Bronchial epithelial cell (primary cell): Measurements from ENCODE around the gene UFD1. TPM values are rescaled to one million over a fixed set of nuclear protein-coding genes. Genes with fewer than 3 reads are reported as not detected.
A peak's percentile ranks its signal among the peaks of the same experiment; 100 is the strongest.

ENCODE experiments used
- DNase-seq: peaks from one replicate; pipeline ENCODE4 v3.0.0-alpha.2; 2010; ENCODE audit warnings: low read depth
- FAIRE-seq: peaks from 2 replicates; lab custom pipeline; 2011; peaks lifted over from hg19 to GRCh38; lab: Jason Lieb, UNC
- H3K27me3 ChIP-seq: 2 replicates; pipeline ENCODE4 v1.5.1; 2011; ENCODE audit warnings: low read length; ENCODE audit not compliant: control insufficient read depth, insufficient read depth
- H3K36me3 ChIP-seq: 2 replicates; pipeline ENCODE4 v1.5.1; 2011; ENCODE audit warnings: low read length; ENCODE audit not compliant: control insufficient read depth, insufficient read depth
- H3K4me3 ChIP-seq: 2 replicates; pipeline ENCODE4 v1.5.1; 2011; ENCODE audit warnings: mild to moderate bottlenecking, low read depth, low read length, control low read depth
- total RNA-seq: library from RNA; depleted of rRNA; stranded (reverse); fragments of >200 nt; gene quantifications from 2 replicates; pipeline ENCODE4 v1.2.1, GENCODE V29; 2014
- TF ChIP-seq, protein P1 (sequence below): IDR thresholded peaks from 2 replicates; pipeline ENCODE4 v1.5.1; 2011; ENCODE audit warnings: mild to moderate bottlenecking, moderate library complexity, low read length, control low read depth, inconsistent platforms; ENCODE audit not compliant: insufficient read depth, severe bottlenecking

UFD1 gene
- total RNA-seq, 1 donor from 2014 or later, result 66.9 TPM

DNA sequence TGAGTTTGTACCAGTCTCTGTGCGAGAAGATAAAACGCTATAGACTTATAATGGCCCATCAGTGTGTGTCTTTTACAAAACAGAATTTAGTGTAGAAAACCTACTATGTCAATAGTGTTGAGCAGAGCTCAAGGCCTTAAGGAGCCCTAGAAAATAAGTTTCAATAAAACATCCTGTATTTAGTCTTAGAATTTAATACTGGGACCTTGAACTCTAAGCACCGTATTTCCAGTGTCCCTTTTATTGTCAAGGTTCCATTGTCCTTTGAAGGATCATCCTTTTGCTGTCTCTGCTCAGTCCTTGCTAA, 17.3 kb upstream of the UFD1 start:
- no peak overlapping the region for H3K4me3 ChIP-seq
- DNase-seq (no peak), FAIRE-seq (no peak)
- TF ChIP-seq, protein P1, sequence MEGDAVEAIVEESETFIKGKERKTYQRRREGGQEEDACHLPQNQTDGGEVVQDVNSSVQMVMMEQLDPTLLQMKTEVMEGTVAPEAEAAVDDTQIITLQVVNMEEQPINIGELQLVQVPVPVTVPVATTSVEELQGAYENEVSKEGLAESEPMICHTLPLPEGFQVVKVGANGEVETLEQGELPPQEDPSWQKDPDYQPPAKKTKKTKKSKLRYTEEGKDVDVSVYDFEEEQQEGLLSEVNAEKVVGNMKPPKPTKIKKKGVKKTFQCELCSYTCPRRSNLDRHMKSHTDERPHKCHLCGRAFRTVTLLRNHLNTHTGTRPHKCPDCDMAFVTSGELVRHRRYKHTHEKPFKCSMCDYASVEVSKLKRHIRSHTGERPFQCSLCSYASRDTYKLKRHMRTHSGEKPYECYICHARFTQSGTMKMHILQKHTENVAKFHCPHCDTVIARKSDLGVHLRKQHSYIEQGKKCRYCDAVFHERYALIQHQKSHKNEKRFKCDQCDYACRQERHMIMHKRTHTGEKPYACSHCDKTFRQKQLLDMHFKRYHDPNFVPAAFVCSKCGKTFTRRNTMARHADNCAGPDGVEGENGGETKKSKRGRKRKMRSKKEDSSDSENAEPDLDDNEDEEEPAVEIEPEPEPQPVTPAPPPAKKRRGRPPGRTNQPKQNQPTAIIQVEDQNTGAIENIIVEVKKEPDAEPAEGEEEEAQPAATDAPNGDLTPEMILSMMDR, result no peak
- no peaks in the 10 kb centered on the region for H3K27me3 ChIP-seq
- no peaks in the 10 kb centered on the region for H3K36me3 ChIP-seq

- Histone ChIP-seq H3K36me3 (no peaks in the 10 kb centered on the region), H3K4me3 (no peak overlapping the region), H3K27me3 (no peaks in the 10 kb centered on the region)
- DNase-seq (peak; percentile 52), FAIRE-seq (no peak)
- TF ChIP-seq, protein P1, result peak; percentile 40
Measured at GRCh38 chr22:19495562-19496323, 16.8 kb upstream of the UFD1 start.

DNA sequence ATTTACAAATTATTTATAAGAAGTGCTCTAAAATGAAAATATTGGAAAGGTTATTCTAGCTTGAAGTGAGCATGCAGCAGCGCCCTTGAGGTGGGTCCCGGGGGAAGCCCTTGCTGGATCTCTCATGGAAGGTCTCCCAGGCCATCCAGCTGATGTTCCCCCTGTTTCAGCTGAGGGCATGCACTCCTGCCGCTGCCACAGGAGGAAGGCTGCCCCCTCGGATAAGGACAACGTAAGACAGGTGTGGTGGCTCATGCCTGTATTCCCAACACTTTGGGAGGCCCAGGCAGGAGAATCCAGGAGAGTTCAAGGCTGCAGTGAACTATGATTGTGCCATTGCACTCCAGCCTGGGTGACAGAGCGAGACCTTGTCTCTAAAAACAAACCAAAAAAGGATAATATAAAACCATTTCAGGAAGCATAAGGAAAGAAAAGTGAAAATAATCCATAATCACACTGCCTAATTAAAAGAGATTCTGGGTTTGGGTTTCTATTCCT, 15.7 kb upstream of the UFD1 start:
- H3K4me3 ChIP-seq, result no peak overlapping the region
- H3K36me3 ChIP-seq, result no peaks in the 10 kb centered on the region
- no peak for FAIRE-seq
- TF ChIP-seq, protein P1, result no peak
- no peak for DNase-seq
- H3K27me3 ChIP-seq, result no peaks in the 10 kb centered on the region

DNA sequence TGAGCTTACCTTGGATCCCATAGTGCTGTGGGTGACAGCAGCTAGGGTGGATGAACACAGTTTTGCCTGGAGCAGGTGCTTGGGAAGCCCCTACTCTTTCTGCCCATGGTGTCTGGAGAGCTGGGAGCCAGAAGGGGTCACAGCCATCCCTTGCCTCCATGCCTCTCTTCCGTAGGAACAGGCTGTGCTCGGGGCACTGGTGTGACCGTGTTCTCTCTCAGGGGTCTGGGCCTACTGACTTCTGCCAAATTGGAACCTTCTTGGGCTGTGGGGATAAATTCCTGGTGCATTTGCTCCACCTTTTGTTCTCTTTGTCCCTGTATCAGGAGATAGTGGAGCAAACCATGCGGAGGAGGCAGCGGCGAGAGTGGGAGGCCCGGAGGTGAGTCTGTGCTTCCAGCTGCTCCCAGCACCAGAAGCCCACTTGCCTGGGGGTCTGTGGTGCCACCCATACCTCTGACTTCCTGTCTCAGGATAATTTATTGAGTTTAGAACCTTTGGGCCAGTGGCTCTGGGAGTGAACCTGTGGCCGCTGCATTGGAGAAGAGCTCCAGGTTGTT, 15.1 kb upstream of the UFD1 start:
- no peak overlapping the region for H3K4me3 ChIP-seq
- DNase-seq (no peak), FAIRE-seq (no peak)
- H3K36me3 ChIP-seq, result no peaks in the 10 kb centered on the region
- no peaks in the 10 kb centered on the region for H3K27me3 ChIP-seq
- TF ChIP-seq, protein P1, result no peak

DNA sequence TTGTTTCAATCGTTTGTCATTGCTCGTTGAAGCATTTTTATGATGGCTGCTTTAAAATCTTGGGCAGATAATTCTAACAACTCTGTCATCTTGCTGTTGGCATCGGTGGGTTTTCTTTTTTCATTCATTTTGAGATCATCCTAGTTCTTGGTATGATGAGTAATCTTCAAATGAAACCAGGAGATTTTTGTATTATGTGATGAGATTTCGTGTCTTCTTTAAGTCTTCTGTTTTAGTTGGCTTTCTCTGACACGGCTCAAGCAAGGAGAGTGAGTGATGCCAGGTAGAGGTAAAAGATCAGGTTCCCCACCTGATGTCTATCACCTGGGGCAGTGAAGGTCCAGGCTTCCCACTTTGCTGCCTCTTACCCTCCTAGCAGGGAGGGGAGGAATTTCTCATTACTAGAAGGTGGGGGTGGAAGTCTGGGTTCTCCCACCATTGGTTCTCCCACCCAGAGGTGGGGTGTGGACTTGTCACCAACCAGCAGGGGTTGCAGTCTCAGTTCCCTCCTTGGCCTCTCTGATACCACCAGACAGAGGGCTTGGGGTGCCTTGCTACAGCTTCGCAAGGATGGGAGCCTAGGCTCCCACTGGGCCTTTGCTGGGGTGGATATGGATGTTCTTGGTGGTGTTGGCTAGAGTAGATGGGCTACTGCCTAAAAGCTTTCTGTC, 13.6 kb upstream of the UFD1 start:
- Histone ChIP-seq H3K4me3 (no peak overlapping the region), H3K27me3 (no peaks in the 10 kb centered on the region), H3K36me3 (no peaks in the 10 kb centered on the region)
- FAIRE-seq (no peak), DNase-seq (no peak)
- TF ChIP-seq, protein P1, result no peak
